Body of pancreas (tissue), 4 donors: Measurements from ENCODE around the gene EBP. TPM values are rescaled to one million over a fixed set of nuclear protein-coding genes. Genes with fewer than 3 reads are reported as not detected.

Experiments
- ATAC-seq: fragments of 150-250 bp; one replicate; pipeline ENCODE4 v1.9.1; 2016
- DNase-seq, 4 donors: peaks; one replicate each; pipeline ENCODE4 v3.0.0-alpha.2; 2019
- H3K27ac ChIP-seq, 4 donors: fragments of 200-600 bp; sonication (generic); 1 replicate in 3 of 4; 2 replicates in 1 of 4; pipeline versions ENCODE4 v1.5.1 to v1.6.1; 2016 to 2019; ENCODE audit warnings: mild to moderate bottlenecking in 1 of 4, mixed read lengths in 1 of 4, moderate library complexity in 1 of 4
- H3K27me3 ChIP-seq, 2 donors: fragments of 200-600 bp; sonication (generic); one replicate each; pipeline ENCODE4 v1.6.0; 2016; ENCODE audit warnings: mild to moderate bottlenecking in 1 of 2
- H3K36me3 ChIP-seq, 2 donors: fragments of 200-600 bp; sonication (generic); replicated peaks in 1 of 2; 2 replicates each; pipeline ENCODE4 v1.5.1; 2016; ENCODE audit warnings: low read depth in 2 of 2; ENCODE audit not compliant: insufficient read depth in 1 of 2
- H3K4me1 ChIP-seq: fragments of 200-600 bp; sonication (generic); one replicate; pipeline ENCODE4 v1.6.0; 2016
- H3K4me3 ChIP-seq, 2 donors: fragments of 200-600 bp; sonication (generic); 1 replicate in 1 of 2; 2 replicates in 1 of 2; pipeline ENCODE4 v1.5.1; 2016 to 2019
- H3K9me3 ChIP-seq, 3 donors: fragments of 200-600 bp; sonication (generic); 1 replicate in 2 of 3; 2 replicates in 1 of 3; pipeline ENCODE4 v1.5.1; 2016
- POLR2A ChIP-seq, 3 donors: fragments of 450-650 bp; IDR thresholded peaks; one replicate each; pipeline ENCODE4 v1.6.1; 2016; ENCODE audit warnings: antibody characterized with exemption in 3 of 3, mild to moderate bottlenecking in 2 of 3
- WGBS, 2 donors: methylation state at CpG; one replicate each; pipeline ENCODE4 v1.1.5; 2017; 5-methylcytosine and 5-hydroxymethylcytosine counted together
- intact Hi-C: fragments of 100-400 bp; cut with DNase I; formaldehyde crosslinking; loops from one replicate; pipeline ENCODE4 v1.15.1; 2023
- total RNA-seq, 2 donors: library from RNA; depleted of rRNA; stranded (reverse); fragments of >200 nt; gene quantifications; one replicate each; pipeline ENCODE4 v1.1.0, GENCODE V29; 2016
- TF ChIP-seq, protein P1 (sequence below), 7 experiments: fragments of 450-650 bp in 4 of 7; fragments of 200-600 bp in 3 of 7; sonication (generic) in 3 of 7; IDR thresholded peaks; one replicate each; pipeline ENCODE4 v1.5.1; 2016 to 2019; ENCODE audit warnings: antibody characterized with exemption in 7 of 7

Gene EBP
- total RNA-seq, 2 donors from 2014 or later, result 14.8 to 19.7 TPM

DNA sequence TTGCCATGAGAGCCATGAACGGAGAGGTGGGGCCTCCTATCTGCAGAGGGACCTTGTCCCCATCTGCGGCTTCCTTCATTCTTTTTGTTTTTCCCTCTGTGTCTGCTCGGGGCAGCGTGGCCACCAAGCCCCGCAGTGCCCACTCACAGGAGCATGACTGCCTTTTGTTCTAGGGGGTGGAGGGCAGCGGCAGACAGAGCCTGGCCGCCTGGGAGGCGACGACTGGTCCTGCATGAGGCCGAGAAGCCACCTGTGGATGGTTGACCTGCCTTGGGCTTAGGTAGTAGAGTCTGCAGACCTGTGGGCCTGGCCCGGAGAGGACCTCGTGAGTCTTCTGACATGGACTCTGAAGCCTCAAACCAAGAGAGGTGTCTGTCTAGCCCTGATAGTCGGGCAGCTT, 54.0 kb downstream of the EBP start:
- no peaks in the 10 kb centered on the region for H3K9me3 ChIP-seq
- peaks cover 3 to 6% of the 10 kb centered on the region in 2 donors for H3K36me3 ChIP-seq
- no peak for TF ChIP-seq POLR2A (IDR thresholded peaks at IDR 0.05)
- TF ChIP-seq, protein P1, sequence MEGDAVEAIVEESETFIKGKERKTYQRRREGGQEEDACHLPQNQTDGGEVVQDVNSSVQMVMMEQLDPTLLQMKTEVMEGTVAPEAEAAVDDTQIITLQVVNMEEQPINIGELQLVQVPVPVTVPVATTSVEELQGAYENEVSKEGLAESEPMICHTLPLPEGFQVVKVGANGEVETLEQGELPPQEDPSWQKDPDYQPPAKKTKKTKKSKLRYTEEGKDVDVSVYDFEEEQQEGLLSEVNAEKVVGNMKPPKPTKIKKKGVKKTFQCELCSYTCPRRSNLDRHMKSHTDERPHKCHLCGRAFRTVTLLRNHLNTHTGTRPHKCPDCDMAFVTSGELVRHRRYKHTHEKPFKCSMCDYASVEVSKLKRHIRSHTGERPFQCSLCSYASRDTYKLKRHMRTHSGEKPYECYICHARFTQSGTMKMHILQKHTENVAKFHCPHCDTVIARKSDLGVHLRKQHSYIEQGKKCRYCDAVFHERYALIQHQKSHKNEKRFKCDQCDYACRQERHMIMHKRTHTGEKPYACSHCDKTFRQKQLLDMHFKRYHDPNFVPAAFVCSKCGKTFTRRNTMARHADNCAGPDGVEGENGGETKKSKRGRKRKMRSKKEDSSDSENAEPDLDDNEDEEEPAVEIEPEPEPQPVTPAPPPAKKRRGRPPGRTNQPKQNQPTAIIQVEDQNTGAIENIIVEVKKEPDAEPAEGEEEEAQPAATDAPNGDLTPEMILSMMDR (IDR thresholded peaks at IDR 0.05), result no peak
- peak overlapping the region; percentile 37 to 52 for H3K4me3 ChIP-seq
- ATAC-seq, result no peak
- peaks cover 30% of the 10 kb centered on the region for H3K4me1 ChIP-seq
- WGBS, 2 donors, result 21 to 67% methylated on average over 7 to 8 of the region's 13 CpGs
- no peaks in the 10 kb centered on the region for H3K27me3 ChIP-seq
- intact Hi-C loops, result no loop called here
- no peak for DNase-seq
- H3K27ac ChIP-seq, result peak overlapping the region in 3 of 4 donors; percentile 11 to 99 (median 98)

DNA sequence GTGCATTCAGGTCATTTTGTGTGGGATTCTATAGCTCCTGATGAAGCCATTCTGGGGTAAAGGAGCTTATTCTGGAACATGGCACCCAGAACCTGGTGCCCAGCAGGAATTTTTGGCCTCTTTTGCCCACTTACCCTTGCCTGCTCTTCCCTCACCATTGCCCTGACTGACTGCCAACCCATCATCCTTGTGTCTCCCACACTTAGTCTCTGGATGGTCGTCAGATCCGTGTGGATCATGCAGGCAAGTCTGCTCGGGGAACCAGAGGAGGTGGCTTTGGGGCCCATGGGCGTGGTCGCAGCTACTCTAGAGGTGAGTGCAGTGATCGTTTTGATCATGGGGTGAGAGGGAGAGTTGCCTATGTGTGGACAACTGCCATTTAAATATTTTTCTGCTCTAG, 54.5 kb downstream of the EBP start:
- peak overlapping the region in 1 of 4 donors; percentile 99 for H3K27ac ChIP-seq
- no peak for DNase-seq
- H3K9me3 ChIP-seq, result no peaks in the 10 kb centered on the region
- no peak overlapping the region for H3K4me3 ChIP-seq
- WGBS, 2 donors, result 50% methylated on average over 6 of the region's 6 CpGs; no CpG with 5 or more reads in 1 of the 2 donors
- intact Hi-C loops, result no loop called here
- H3K27me3 ChIP-seq, result no peaks in the 10 kb centered on the region
- H3K36me3 ChIP-seq, result peaks cover 3 to 6% of the 10 kb centered on the region in 2 donors
- ATAC-seq, result no peak
- peaks cover 30% of the 10 kb centered on the region for H3K4me1 ChIP-seq
- no peak for TF ChIP-seq POLR2A (IDR thresholded peaks at IDR 0.05)
- TF ChIP-seq, protein P1 (IDR thresholded peaks at IDR 0.05), result no peak

Other genes starting within 250 kb of the EBP start
- not detected for gene SSX3, start 165.1 kb upstream of the EBP start, total RNA-seq
- not detected for gene SSX4, start 138.3 kb upstream of the EBP start, total RNA-seq
- not detected for gene SSX4B, start 109.8 kb upstream of the EBP start, total RNA-seq
- 100 to 1,000 TPM in 1 of 2 donors, 10 to 100 TPM in 1; 83.8 to 166 TPM for gene SLC38A5, start 51.5 kb upstream of the EBP start, total RNA-seq
- 10 to 100 TPM; 37.1 to 56.4 TPM for gene FTSJ1, start 45.6 kb upstream of the EBP start, total RNA-seq
- gene PORCN, start 12.8 kb upstream of the EBP start, total RNA-seq, result 10 to 100 TPM in 1 of 2 donors, 1 to 10 TPM in 1; 6.2 to 22.7 TPM
- 1 to 10 TPM; 5.4 to 5.9 TPM for gene TBC1D25, start 17.9 kb downstream of the EBP start, total RNA-seq
- 100 to 1,000 TPM; 184 to 194 TPM for gene RBM3, start 52.7 kb downstream of the EBP start, total RNA-seq
- gene WDR13, start 75.7 kb downstream of the EBP start, total RNA-seq, result 100 to 1,000 TPM; 132 to 134 TPM
- gene WAS, start 162.0 kb downstream of the EBP start, total RNA-seq, result 1 to 10 TPM in 1 of 2 donors, not detected in 1; 1.0 TPM
- 1 to 10 TPM; 2.1 to 2.6 TPM for gene SUV39H1, start 174.9 kb downstream of the EBP start, total RNA-seq
- not detected for gene GLOD5, start 239.9 kb downstream of the EBP start, total RNA-seq